HG02610 (cell line): ENCODE results near the gene STXBP5.
"Not testable (repeated sequence)": the region's sequence is repeated elsewhere in the genome, so short reads cannot be mapped to it uniquely, and the experiment has no call there.

Experiments
- ATAC-seq: cut with Tn5 transposase; IDR thresholded peaks from one replicate; pipeline ENCODE4 v1.9.1; 2021; ENCODE audit warnings: mild to moderate bottlenecking, moderate library complexity; ENCODE audit not compliant: unreplicated experiment

Gene STXBP5

DNA sequence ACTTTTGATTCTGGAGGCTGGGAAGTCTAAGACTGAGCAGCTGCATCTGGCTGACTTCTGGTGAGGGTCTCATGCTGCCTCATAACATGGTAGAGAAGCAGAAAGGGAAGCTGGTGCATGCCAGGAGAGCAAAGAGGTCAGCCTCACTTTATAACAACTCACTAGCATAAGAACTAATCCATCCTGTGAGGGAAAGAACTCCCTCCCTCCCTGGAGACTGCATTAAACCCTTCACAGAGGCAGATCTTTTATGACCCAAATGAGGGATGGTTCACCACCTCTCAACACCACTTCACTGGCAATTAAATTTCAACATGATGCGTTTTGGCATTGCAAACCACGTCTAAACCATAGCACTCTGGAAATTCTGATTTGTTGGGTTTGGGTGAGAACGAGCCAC, 33.9 kb downstream of the STXBP5 start:
- no peak for ATAC-seq

DNA sequence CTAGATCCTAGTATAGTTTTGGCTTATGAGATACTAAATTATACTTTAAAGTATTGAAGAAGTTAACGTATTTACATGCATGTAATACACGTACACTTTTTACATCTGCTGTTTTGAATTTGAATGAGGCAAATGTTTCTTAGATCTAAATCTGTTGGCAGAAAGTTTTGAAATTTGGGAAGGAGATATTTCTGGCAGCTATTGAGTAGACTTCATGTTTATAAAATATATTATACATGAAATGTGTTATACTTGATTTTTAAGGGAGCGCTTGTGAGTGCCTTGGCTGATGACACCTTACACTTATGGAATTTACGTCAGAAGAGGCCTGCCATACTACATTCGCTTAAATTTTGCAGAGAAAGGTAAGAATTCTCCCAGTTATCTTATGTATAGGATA, 34.7 kb downstream of the STXBP5 start:
- ATAC-seq: no peak

DNA sequence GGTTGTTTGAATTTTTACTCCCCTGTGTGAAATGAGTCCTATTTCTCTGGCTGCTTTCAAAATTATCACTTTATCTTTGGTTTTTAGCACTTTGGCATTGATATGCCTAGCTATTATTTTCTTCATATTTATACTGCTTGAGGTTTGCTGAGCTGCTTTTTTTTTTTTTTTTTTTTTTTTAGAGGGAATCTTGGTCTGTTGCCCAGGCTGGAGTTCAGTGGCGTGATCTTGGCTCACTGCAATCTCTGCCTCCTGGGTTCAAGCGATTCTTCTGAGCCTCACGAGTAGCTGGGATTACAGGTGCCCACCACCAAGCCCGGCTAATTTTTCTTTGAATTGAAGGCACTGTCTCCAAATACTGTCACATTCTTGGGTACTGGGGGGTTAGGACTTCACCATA, 40.6 kb downstream of the STXBP5 start:
- no peak for ATAC-seq

DNA sequence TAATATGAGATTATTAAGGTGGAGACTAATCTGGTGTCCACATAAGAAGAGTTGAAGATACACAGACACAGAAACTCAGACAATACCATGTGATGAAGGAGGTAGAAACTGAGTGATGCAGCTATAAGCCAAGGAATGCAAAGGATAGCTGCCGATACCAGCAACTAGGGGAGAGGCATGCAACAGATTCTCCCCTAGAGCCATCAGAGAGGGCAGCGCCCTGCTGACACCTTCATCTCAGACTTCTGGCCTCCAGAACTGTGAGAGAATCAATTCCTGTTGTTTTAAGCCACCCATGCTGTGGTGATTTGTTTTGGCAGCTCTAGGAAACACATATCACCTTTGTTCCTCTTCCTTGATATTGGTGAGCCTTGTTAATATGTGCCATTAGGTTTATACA, 41.5 kb downstream of the STXBP5 start:
- ATAC-seq: no peak

DNA sequence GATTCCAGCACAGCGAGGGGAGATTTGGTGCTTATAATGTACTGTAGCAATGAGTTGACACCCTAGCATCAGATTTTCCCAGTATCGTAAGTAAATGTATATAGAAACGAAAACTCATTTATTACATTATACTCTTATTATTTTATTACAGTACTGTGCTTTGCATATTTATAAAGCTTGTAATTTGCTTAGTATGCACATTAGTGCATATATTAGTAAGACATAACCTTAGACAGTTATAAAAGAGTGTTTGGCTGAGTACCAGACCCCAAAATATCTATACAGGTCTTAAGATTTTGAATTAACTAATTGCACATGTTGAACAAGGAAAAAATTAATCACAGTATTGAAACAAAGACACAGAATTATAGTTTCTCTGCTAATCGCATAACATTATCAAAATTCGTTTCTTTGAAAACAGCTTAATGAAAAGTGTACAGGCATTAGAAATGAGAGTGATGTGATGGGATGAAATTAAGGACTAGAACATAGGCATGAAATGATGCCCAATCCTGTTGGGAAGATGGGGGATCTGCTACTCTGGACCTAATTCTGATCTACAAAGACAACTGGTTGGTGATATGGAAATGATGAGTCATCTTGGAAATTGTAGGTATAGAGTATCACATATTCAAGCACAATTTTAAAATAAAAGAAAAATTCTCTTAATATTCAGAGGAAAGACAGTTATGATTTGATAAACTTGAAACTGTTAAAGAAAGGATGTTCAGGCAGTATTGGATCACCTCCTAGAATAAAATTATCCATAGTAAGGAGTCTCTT, 42.8 kb downstream of the STXBP5 start:
- ATAC-seq: no peak

DNA sequence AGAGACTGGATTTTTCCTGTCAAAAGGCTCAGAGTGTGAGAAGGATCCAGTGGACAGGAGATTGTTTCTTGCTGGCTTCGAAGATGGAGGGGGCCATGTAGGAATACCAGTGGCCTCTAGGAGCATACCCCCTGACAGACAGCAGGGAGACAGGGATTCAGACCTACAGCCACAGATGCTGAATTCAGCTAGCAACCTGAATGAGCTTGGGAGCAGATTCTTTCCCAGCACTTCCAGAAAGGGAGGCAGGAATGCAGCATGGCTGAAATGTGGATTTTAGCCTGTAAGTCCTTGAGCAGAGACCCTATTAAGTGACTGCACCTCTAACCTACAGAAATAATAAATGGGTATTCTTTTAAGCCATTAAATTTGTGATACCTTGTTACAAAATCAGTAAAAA, 44.6 kb downstream of the STXBP5 start:
- ATAC-seq: no peak

DNA sequence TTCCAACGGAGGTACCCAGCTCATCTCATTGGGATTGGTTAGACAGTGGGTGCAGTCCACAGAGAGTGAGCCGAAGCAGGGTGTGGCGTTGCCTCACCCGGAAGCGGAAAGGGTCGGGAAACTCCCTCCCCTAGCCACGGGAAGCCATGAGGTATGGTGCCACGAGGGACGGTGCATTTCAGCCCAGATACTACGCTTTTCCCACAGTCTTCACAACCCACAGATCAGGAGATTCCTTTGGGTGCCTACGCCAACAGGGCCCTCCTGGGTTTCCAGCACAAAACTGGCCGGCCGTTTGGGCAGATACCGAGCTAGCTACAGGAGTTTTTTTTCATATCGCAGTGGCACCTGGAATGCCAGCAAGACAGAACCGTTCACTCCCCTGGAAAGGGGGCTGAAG, 46.9 kb downstream of the STXBP5 start:
- no peak for ATAC-seq

DNA sequence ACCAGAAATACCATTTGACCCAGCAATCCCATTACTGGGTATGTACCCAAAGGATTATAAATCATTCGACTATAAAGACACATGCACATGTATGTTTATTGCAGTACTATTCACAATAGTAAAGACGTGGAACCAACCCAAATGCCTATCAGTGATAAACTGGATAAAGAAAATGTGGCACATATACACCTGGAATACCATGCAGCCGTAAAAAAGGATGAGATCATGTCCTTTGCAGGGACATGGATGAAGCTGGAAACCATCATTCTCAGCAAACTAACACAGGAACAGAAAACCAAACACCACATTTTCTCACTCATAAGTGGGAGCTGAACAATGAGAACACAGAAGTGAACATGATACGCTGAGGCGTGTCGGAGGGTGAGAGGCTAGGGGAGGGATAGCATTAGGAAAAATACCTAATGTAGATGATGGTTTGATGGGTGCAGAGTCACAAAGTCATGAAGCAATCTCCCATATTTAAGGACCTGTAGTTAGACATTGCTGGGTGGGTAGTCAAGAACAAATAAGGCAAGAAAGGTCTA, 50.8 kb downstream of the STXBP5 start:
- not testable (repeated sequence) for ATAC-seq

DNA sequence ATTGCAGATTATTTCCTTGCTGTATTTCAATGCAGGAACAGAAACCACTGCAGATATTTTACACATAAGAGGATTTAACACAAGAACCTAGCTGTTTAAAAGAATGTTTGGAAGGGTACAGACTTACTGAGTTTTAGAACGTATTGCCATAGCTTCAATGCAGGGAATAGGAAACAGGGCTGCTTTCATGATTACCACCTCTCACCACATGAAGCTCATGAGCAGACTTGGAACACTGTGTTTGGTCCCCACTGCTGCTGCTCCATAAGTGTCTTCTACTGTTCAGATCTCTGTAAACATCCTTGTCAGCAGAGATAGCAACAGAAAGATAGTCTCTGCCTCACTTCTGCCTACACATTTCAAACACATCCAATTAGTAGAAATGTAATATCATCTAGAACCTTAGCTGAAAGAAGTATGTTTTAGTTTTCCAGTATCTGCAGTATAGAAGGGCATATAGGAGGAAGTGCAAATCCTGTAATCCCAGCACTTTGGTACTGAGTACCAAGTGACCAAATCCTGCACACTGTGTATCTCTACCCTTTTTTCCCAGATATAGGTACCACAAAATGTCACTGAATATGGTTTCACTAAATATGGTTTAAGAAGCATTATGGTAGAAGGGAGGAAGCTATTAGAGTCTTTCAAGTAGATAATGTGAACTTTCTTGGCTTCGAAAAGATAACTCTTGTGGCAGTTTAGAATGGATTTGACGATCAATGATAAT, 51.9 kb downstream of the STXBP5 start:
- no peak for ATAC-seq

DNA sequence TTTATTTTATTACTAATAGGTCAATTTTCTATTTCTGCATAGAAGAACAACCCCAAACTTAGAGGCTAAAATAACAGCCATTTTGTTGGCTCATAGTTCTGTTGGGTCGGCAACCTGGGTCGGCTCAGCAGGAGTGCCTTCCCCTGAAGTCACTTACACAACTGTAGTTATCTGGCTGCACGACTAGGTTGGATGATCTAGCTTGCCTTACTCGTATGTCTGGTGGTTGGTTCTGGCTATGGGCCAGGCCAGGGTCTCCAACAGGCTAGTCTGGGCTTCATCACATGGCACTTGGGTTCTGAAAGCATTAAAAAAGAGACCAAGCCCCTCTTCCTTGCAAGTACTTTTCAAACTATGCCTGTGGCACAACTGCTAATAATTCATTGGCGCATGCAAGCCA, 53.5 kb downstream of the STXBP5 start:
- no peak for ATAC-seq

DNA sequence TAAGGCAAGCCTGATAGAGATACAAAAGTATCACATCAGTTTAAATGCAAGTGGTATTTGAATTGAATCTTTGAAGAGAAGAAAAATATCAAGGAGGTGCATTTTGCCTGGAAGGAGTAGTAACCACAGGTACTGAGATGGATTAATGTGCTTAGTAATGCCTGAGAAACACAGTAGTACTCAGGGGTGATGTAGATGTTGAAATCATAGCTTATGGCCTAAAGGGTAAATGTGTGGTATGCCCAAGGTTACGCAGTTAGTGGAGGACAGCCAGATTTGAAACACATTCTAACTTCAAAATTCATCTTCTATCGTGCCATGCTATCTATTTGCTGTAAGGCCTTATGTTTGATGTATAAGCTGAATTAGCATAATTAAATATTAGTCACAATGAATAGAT, 55.9 kb downstream of the STXBP5 start:
- ATAC-seq: no peak

DNA sequence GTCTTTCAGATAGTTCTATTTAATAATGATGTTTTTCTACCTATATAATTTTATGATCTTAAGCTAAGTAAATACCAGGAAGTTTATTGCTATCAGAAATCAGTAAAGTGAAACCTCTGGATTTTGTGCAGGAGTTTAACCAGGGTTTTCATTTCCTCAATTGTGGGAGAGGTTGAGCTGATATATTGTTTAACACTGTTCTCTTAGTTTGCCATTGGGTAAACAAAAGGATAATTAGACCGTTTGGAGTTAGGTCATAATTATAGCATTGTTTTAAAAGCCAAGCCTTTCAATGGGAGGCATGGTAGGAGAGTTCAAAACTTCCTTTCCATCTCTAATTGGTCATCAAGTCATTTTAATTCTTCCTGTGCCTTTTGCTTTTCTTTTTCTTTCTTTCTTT, 58.7 kb downstream of the STXBP5 start:
- ATAC-seq: no peak

DNA sequence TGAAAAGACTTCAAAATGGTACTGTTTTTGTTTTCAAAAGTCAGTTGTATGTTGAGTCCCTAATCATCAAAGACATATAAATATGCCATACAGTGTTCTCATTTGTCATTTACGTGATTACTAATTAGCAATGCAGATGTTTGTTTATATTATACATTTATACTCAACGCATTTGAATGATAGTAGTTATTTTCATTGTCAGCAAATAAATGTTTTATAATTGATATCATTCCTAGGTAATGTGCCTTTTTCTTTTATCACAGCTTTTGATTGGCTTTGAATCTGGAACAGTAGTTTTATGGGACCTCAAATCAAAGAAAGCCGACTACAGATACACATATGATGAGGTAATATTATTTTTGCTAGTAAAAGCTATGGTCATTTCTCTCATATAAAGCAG, 62.6 kb downstream of the STXBP5 start:
- no peak for ATAC-seq

DNA sequence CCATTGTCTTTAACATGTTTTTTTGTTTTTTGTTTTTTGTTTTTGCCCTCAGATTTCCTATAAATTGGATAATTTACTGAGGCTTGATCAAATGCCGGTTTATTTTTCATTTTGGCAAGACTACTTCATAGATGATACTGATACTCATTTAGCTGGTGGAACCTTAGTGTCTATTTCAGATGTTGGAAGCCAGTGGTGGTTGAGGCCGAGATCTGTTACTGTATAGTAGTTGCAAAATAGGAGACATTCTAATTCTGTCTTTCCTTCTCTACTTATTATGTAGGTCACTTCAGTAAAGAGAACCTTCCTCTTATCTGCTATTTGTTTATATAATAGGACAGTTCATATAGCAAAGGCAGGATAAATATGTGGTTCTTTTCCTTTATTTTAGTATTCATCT, 63.4 kb downstream of the STXBP5 start:
- ATAC-seq: no peak

DNA sequence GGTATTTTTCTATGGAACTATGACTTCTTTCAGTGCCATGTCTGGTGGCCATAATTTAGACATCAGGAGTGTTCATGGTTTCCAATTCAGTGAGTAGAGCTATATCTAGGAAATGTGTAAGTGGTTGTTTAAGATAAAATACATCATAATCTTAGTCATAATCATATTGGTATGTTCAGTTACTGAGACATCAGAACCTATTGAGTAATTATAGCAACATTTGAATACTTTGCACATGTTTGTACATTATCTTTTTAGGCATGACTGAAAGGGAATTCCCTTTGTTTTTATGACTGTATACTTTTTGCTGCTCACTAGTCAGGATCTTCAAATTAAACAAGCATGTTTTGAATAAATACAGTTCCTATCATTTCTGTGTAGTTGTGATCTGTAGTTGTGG, 64.0 kb downstream of the STXBP5 start:
- ATAC-seq: peak; percentile 70

DNA sequence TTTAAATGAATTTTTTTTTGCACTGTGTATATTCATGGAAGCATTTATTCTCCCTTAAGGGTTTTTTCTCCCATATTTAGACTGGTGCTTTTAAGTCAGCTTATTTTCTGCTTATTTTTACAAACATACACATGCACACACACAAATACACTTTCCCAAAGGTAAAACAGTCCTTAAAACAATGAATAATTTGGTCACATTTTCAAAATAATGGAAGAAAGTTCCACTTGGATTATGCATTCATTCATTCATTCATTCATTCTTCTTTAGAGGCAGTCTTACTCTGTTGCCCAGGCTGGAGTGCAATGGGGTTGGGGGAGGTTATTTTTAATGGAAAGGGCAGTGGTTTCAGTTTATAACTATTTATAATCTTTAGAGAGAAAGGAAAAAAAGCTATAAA, 69.8 kb downstream of the STXBP5 start:
- ATAC-seq: no peak

DNA sequence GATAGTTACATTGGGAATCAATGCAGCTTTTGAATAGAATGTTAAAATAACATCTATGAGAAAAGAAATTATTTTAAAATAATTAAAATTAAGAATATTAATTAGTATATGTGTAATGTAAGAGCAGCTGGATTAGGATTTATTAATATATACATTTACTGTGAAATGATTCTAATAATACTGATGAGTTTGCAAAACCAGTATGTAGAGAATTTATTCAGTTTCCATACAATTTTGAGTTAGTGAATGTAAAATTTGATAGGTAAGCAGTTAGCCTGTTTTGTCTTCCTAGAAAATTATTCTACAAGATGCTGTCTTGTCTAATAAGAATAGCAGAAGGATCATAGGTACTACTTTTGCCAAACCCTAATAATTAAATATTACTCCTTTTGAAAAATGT, 70.6 kb downstream of the STXBP5 start:
- no peak for ATAC-seq

DNA sequence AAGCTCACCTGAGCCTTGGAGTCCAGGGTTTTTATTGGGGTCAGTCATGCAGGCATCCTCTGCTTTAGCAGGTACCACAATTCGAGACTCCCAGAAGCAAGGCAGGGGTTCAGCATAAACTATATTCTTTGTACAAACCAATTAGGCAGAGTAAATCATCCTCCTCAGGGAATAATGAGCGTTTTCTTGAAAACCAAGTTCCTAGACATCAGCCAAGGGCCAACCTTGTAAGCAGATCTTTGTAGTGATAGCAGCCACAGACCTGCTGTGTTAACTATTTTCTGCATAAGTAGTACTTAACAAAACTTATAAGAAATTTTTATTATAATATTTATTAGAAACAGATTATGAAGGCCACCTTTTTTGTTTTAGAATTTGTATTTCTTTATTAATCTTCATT, 74.7 kb downstream of the STXBP5 start:
- no peak for ATAC-seq

DNA sequence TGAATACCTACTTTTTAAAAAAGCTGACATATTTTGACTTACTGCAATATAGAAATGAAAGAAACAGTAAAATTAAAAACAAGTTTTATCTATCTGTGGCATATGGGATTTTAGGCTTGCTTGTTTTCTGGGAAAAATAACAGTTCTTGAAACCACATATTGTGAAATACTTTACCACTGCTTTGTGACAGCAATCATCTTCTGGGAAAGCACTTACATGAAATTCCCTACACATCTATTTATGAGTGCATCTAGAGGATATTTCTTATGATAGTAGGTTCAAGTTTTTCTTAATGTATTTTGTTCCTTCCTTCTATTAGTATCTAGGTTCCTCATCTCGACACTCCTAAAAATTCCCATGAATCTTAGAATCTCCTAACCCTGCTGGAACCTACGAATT, 75.2 kb downstream of the STXBP5 start:
- ATAC-seq: no peak

DNA sequence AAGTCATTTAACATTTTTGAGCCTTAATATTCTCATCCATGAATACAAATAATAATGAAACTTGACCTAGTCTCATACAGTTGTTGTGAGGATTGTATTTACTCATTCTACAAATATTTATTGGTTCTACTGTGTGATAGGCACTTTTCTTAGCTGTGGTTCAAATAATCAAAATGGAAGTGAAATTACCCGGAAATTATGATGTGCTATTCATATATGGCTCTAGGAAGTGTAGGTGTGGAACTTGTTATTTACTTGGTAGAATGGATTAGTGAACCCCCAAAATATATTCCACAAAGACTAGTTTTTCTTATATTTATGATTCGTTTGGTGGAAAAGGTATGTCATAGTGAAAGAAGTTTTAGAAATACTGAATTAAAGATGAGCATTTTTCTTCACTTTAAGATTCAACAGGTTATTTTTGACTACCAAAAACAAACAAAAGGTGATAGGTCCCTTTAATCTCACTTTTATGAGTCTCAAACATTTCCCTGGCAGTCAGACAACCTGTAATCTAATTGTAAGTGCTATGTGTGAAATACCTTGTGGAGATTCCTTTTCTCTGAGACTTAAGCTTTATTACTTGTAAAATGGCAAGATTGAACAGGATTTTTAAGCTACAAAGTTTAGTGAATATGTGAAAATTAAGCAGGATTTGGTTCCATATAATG, 77.8 kb downstream of the STXBP5 start:
- no peak for ATAC-seq

DNA sequence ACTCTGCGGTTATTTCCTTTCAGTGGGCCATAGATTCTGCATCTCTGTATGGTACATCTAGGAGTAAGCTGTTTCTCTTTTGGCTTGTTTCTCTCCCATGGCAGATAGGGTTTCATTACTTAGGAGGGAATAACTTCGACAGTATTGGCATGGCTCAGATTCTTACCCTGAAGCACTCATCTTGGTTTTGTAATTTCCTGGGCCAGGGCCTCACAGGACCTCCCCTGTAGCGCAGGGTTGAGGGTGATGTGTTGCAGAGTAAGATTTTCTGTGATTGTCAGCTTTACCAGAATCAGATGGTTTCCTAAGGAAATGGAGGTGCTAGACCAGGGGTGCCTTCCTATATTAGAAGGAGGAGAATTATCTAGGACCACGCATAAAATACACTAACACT, 78.3 kb downstream of the STXBP5 start:
- ATAC-seq: no peak

DNA sequence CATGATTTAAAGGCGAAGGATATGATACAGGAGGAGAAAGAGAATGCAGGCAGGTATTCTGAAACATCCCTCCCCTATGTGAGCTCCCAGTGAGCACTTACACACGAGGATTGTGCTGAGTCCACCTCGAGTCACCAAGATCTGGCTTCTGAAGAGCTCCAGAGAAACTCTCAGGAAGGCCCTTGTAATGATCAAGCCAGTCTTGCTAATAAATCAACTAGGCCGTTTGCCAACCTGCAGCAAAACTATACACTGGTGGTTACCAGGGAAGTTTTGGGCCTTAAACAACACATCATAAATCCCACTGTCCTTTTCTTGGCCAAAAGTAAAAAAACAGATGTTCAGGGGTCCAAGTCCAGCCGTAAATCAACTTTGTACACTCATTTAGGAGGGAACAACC, 79.2 kb downstream of the STXBP5 start:
- no peak for ATAC-seq
